H9 (cell line): ENCODE measurements around the gene HYAL3. TPM values are rescaled to one million over a fixed set of nuclear protein-coding genes. Genes with fewer than 3 reads are reported as not detected.

Experiments used
- DNase-seq: peaks from one replicate; pipeline ENCODE4 v3.0.0-alpha.2; 2017
- H2AFZ ChIP-seq: one replicate; pipeline ENCODE4 v1.6.1; 2013; ENCODE audit warnings: mild to moderate bottlenecking, low read length, control low read depth, moderate library complexity
- H2AK5ac ChIP-seq: 2 replicates; pipeline ENCODE4 v1.6.1; 2013; ENCODE audit warnings: low read length, control low read depth, mixed read lengths; ENCODE audit not compliant: insufficient read length
- H2BK120ac ChIP-seq: one replicate; pipeline ENCODE4 v1.6.1; 2013; ENCODE audit warnings: low read depth, mild to moderate bottlenecking, low read length, control low read depth, inconsistent platforms; ENCODE audit not compliant: poor library complexity, severe bottlenecking
- H2BK12ac ChIP-seq: 2 replicates; pipeline ENCODE4 v1.6.1; 2013; ENCODE audit warnings: low read length, control low read depth, mixed read lengths, low read depth; ENCODE audit not compliant: insufficient read length
- H2BK15ac ChIP-seq: 2 replicates; pipeline ENCODE4 v1.6.1; 2013; ENCODE audit warnings: low read depth, low read length, control low read depth
- H2BK20ac ChIP-seq: one replicate; pipeline ENCODE4 v1.6.1; 2013; ENCODE audit warnings: low read depth, mild to moderate bottlenecking, low read length, control low read depth, inconsistent platforms; ENCODE audit not compliant: poor library complexity, severe bottlenecking
- H2BK5ac ChIP-seq: 2 replicates; pipeline ENCODE4 v1.6.1; 2013; ENCODE audit warnings: low read length, control low read depth, mixed read lengths; ENCODE audit not compliant: insufficient read length
- H3K14ac ChIP-seq: 2 replicates; pipeline ENCODE4 v1.6.1; 2013; ENCODE audit warnings: low read length, control low read depth; ENCODE audit not compliant: insufficient read depth
- H3K18ac ChIP-seq: 2 replicates; pipeline ENCODE4 v1.6.1; 2013; ENCODE audit warnings: low read depth, mild to moderate bottlenecking, mixed read lengths, low read length, control low read depth; ENCODE audit not compliant: insufficient read length
- H3K23ac ChIP-seq: 2 replicates; pipeline ENCODE4 v1.6.1; 2013; ENCODE audit warnings: low read length, control low read depth, mixed read lengths, low read depth; ENCODE audit not compliant: insufficient read length
- H3K23me2 ChIP-seq: 2 replicates; pipeline ENCODE4 v1.6.1; 2013; ENCODE audit warnings: low read depth, mild to moderate bottlenecking, mixed read lengths, low read length, control low read depth; ENCODE audit not compliant: insufficient read length, poor library complexity, severe bottlenecking
- H3K27ac ChIP-seq: 2 replicates; pipeline ENCODE4 v1.5.1; 2013; ENCODE audit warnings: low read length, control low read depth, mixed read lengths, low read depth; ENCODE audit not compliant: insufficient read length
- H3K27me3 ChIP-seq: 2 replicates; pipeline ENCODE4 v1.6.1; 2013; ENCODE audit warnings: low read length, control low read depth, inconsistent platforms; ENCODE audit not compliant: insufficient read depth
- H3K4ac ChIP-seq: 2 replicates; pipeline ENCODE4 v1.6.1; 2013; ENCODE audit warnings: low read depth, mild to moderate bottlenecking, control low read depth, inconsistent platforms, low read length, moderate library complexity
- H3K4me1 ChIP-seq: 2 replicates; pipeline ENCODE4 v1.6.1; 2013; ENCODE audit warnings: low read length, control low read depth, inconsistent platforms; ENCODE audit not compliant: insufficient read depth
- H3K4me2 ChIP-seq: 2 replicates; pipeline ENCODE4 v1.6.1; 2013; ENCODE audit warnings: low read length, control low read depth, mixed read lengths; ENCODE audit not compliant: insufficient read length, insufficient read depth
- H3K56ac ChIP-seq: 2 replicates; pipeline ENCODE4 v1.6.1; 2013; ENCODE audit warnings: low read depth, mild to moderate bottlenecking, mixed read lengths, low read length, control low read depth; ENCODE audit not compliant: insufficient read length
- H3K79me1 ChIP-seq: 2 replicates; pipeline ENCODE4 v1.6.1; 2013; ENCODE audit warnings: low read depth, mild to moderate bottlenecking, moderate library complexity, low read length, control low read depth, inconsistent platforms; ENCODE audit not compliant: insufficient read depth, poor library complexity, severe bottlenecking
- H3K79me2 ChIP-seq: 2 replicates; pipeline ENCODE4 v1.6.1; 2013; ENCODE audit warnings: low read length, control low read depth, inconsistent platforms; ENCODE audit not compliant: insufficient read depth
- H3K9ac ChIP-seq: 2 replicates; pipeline ENCODE4 v1.6.1; 2013; ENCODE audit warnings: low read length, control low read depth, mixed read lengths; ENCODE audit not compliant: insufficient read length; ENCODE audit errors: extremely low read depth
- H3K9me3 ChIP-seq: one replicate; pipeline ENCODE4 v1.6.1; 2013; ENCODE audit warnings: low read depth, low read length, inconsistent platforms; ENCODE audit not compliant: control insufficient read depth
- H3T11ph ChIP-seq: one replicate; pipeline ENCODE4 v1.6.1; 2013; ENCODE audit warnings: mild to moderate bottlenecking, low read length, control low read depth, inconsistent platforms
- H4K20me1 ChIP-seq: one replicate; pipeline ENCODE4 v1.6.1; 2013; ENCODE audit not compliant: control insufficient read depth, insufficient read length, insufficient read depth
- H4K5ac ChIP-seq: 2 replicates; pipeline ENCODE4 v1.6.1; 2013; ENCODE audit warnings: low read depth, mild to moderate bottlenecking, mixed read lengths, low read length, control low read depth; ENCODE audit not compliant: insufficient read length
- H4K8ac ChIP-seq: replicated peaks from 2 replicates; pipeline ENCODE4 v1.6.1; 2013; ENCODE audit warnings: low read length, control low read depth, mixed read lengths, low read depth; ENCODE audit not compliant: insufficient read length
- H4K91ac ChIP-seq: 2 replicates; pipeline ENCODE4 v1.6.1; 2013; ENCODE audit warnings: low read depth, mild to moderate bottlenecking, moderate library complexity, mixed read lengths, low read length, control low read depth; ENCODE audit not compliant: insufficient read length
- H3K27ac Mint-ChIP-seq, 3 experiments: 2 replicates in 2 of 3; 3 replicates in 1 of 3; pipeline ENCODE4 v1.8.0; 2020 to 2021; ENCODE audit warnings: mixed read lengths in 3 of 3, mild to moderate bottlenecking in 1 of 3, moderate library complexity in 1 of 3
- H3K27me3 Mint-ChIP-seq: 2 replicates; pipeline ENCODE4 v1.8.0; 2021; ENCODE audit warnings: low read depth, mild to moderate bottlenecking, moderate library complexity, mixed read lengths
- H3K36me3 Mint-ChIP-seq, 3 experiments: 2 replicates in 2 of 3; 3 replicates in 1 of 3; pipeline ENCODE4 v1.8.0; 2020 to 2021; ENCODE audit warnings: low read depth in 3 of 3, mixed read lengths in 3 of 3; ENCODE audit not compliant: insufficient read depth in 1 of 3
- H3K4me1 Mint-ChIP-seq, 2 experiments: 2 replicates each; pipeline ENCODE4 v1.8.0; 2020; ENCODE audit warnings: mixed read lengths in 2 of 2
- H3K4me3 Mint-ChIP-seq, 2 experiments: 2 replicates in 1 of 2; 3 replicates in 1 of 2; pipeline ENCODE4 v1.8.0; 2020 to 2021; ENCODE audit warnings: mild to moderate bottlenecking in 2 of 2, mixed read lengths in 2 of 2, moderate library complexity in 1 of 2
- H3K9me3 Mint-ChIP-seq, 2 experiments: 2 replicates in 1 of 2; 3 replicates in 1 of 2; pipeline ENCODE4 v1.8.0; 2020; ENCODE audit warnings: mild to moderate bottlenecking in 2 of 2, mixed read lengths in 2 of 2, moderate library complexity in 1 of 2
- CTCF ChIP-seq: fragments of 200-600 bp; sonication (generic); conservative IDR thresholded peaks from 3 replicates; pipeline ENCODE4 v1.8.0; 2021; ENCODE audit warnings: antibody characterized with exemption, mild to moderate bottlenecking
- WGBS: extraction: QIAGEN DNeasy Blood & Tissue Kit; methylation state at CpG from one replicate; pipeline ENCODE4 v1.1.7; 2013; ENCODE audit warnings: missing lambda C conversion rate, low lambda C conversion rate, mixed read lengths; ENCODE audit not compliant: insufficient read length; ENCODE audit errors: extremely low coverage; 5-methylcytosine and 5-hydroxymethylcytosine counted together
- total RNA-seq: library from RNA; stranded (reverse); gene quantifications from 2 replicates; pipeline ENCODE4 v1.2.1, GENCODE V29; 2021

Gene HYAL3
- total RNA-seq, 1 experiment from 2014 or later: 3.1 TPM

GRCh38 chr3:50347187-50347813, 48.1 kb upstream of the HYAL3 start:
- Histone ChIP-seq H3K27ac (no peak overlapping the region), H3K79me2 (no peaks in the 10 kb centered on the region), H3K9me3 (no peaks in the 10 kb centered on the region), H4K91ac (no peak overlapping the region), H3K79me1 (no peaks in the 10 kb centered on the region), H2BK12ac (no peak overlapping the region), H2BK5ac (no peak overlapping the region), H2BK120ac (no peak overlapping the region), H3K14ac (no peak overlapping the region), H3K56ac (no peak overlapping the region), H3K4me1 (no peaks in the 10 kb centered on the region; the same call in 1 of the 2 replicates), H2AK5ac (no peak overlapping the region), H3K23me2 (peaks cover 19% of the 10 kb centered on the region), H2BK20ac (no peak overlapping the region), H4K8ac (no peak overlapping the region), H4K5ac (no peak overlapping the region), H3K4ac (no peak overlapping the region), H3K4me2 (no peak overlapping the region), H3T11ph (no peak overlapping the region), H3K27me3 (peaks cover 6% of the 10 kb centered on the region; the same call in 1 of the 2 replicates), H3K18ac (no peak overlapping the region), H4K20me1 (no peaks in the 10 kb centered on the region), H3K9ac (no peak overlapping the region), H2AFZ (no peak overlapping the region), H2BK15ac (no peak overlapping the region), H3K23ac (no peak overlapping the region)
- peaks cover 6 to 15% (median 7%) of the 10 kb centered on the region in 3 experiments; a peak in 6 of 7 replicates for H3K36me3 Mint-ChIP-seq
- peak; percentile 71 for TF ChIP-seq CTCF
- no CpG with 5 or more reads among the region's 14 CpGs for WGBS
- peak overlapping the region in 1 of 2 experiments; percentile 14; a peak in 1 of 5 replicates for H3K4me3 Mint-ChIP-seq
- peaks cover 18 to 19% of the 10 kb centered on the region in 2 experiments for H3K4me1 Mint-ChIP-seq
- H3K27me3 Mint-ChIP-seq: peaks cover 38% of the 10 kb centered on the region
- no peaks in the 10 kb centered on the region for H3K9me3 Mint-ChIP-seq
- DNase-seq: peak; percentile 60
- no peak overlapping the region; a peak in 1 of 7 replicates for H3K27ac Mint-ChIP-seq
